Gastrocnemius medialis (tissue), 4 donors: ENCODE results near the gene TFB2M.

Experiments used
- POLR2A ChIP-seq, 2 donors: fragments of 450-650 bp; IDR thresholded peaks; one replicate each; pipeline ENCODE4 v1.6.1; 2017; ENCODE audit warnings: antibody characterized with exemption in 2 of 2, mild to moderate bottlenecking in 2 of 2, moderate library complexity in 2 of 2
- TF ChIP-seq, protein P1 (sequence below), 5 experiments: fragments of 450-650 bp in 3 of 5; fragments of 200-600 bp in 2 of 5; sonication (generic) in 2 of 5; IDR thresholded peaks in 4 of 5; conservative IDR thresholded peaks in 1 of 5; 1 replicate in 4 of 5; 2 replicates in 1 of 5; pipeline ENCODE4 v1.5.1; 2016 to 2019; ENCODE audit warnings: antibody characterized with exemption in 5 of 5, mild to moderate bottlenecking in 3 of 5, moderate library complexity in 3 of 5

DNA sequence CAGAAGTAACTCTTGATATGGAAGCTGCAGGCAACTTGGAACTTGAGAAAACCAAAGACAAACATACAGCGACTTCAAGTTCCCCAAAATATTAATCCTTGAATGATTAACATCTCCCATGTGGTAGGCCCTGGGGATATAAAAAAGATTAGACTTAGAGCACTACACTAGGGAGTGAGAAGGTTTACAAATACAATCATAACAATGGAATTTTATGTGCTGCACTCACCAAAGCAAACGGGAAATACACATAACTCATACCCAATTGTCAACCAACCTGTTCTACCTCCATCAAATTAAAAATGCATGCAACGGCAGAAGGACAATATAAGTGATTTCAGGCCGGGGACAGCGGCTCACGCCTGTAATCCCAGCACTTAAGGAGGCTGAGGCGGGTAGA lies 62.7 kb downstream of the TFB2M start:
- TF ChIP-seq, protein P1, sequence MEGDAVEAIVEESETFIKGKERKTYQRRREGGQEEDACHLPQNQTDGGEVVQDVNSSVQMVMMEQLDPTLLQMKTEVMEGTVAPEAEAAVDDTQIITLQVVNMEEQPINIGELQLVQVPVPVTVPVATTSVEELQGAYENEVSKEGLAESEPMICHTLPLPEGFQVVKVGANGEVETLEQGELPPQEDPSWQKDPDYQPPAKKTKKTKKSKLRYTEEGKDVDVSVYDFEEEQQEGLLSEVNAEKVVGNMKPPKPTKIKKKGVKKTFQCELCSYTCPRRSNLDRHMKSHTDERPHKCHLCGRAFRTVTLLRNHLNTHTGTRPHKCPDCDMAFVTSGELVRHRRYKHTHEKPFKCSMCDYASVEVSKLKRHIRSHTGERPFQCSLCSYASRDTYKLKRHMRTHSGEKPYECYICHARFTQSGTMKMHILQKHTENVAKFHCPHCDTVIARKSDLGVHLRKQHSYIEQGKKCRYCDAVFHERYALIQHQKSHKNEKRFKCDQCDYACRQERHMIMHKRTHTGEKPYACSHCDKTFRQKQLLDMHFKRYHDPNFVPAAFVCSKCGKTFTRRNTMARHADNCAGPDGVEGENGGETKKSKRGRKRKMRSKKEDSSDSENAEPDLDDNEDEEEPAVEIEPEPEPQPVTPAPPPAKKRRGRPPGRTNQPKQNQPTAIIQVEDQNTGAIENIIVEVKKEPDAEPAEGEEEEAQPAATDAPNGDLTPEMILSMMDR (IDR thresholded peaks at IDR 0.05 in 4 of 5, conservative IDR thresholded peaks at IDR 0.05 in 1 of 5): no peak
- no peak for TF ChIP-seq POLR2A (IDR thresholded peaks at IDR 0.05)
